CD4-positive, alpha-beta T cell treated with Interleukin-17A for 4 hours (primary cell): ENCODE data around the gene ZBTB3.
"Not testable (repeated sequence)": the region's sequence is repeated elsewhere in the genome, so short reads cannot be mapped to it uniquely, and the experiment has no call there.

ENCODE experiments used
- DNase-seq: peaks from one replicate; pipeline ENCODE4 v3.0.0-alpha.2; 2020; ENCODE audit warnings: mixed read lengths

The ZBTB3 gene

GRCh38 chr11:62753736-62754603 is at the start of gene ZBTB3:
Gene ZBTB3 (minus strand): TSS chr11:62754160. CDS start chr11:62753664, 496 bp downstream.
- DNase-seq = peak; percentile 98

GRCh38 chr11:62801071-62801470 is 47.1 kb upstream of the ZBTB3 start:
- DNase-seq = no peak

- DNase-seq = no peak
Observed at GRCh38 chr11:62799486-62799885, 45.5 kb upstream of the ZBTB3 start.

- no peak for DNase-seq
Observed at GRCh38 chr11:62796281-62796680, 42.3 kb upstream of the ZBTB3 start.

- no peak for DNase-seq
Observed at GRCh38 chr11:62794201-62794775, 40.3 kb upstream of the ZBTB3 start.

GRCh38 chr11:62792202-62792575 is 38.2 kb upstream of the ZBTB3 start:
- no peak for DNase-seq

GRCh38 chr11:62791501-62792201 is 37.7 kb upstream of the ZBTB3 start, which contains the start of gene TMEM223:
Gene TMEM223 (minus strand): TSS chr11:62792006. CDS start chr11:62791994, 12 bp downstream.
- peak; percentile 94 for DNase-seq

GRCh38 chr11:62789576-62789975 is 35.6 kb upstream of the ZBTB3 start:
- no peak for DNase-seq

GRCh38 chr11:62788991-62789390 is 35.0 kb upstream of the ZBTB3 start:
- DNase-seq = no peak

- peak; percentile 99 for DNase-seq
Observed at GRCh38 chr11:62787005-62787759, 33.2 kb upstream of the ZBTB3 start, which contains the start of gene TMEM179B. Gene TMEM179B (plus strand): TSS chr11:62787402. CDS start chr11:62787432, 30 bp downstream.

- peak; percentile 89 for DNase-seq
Observed at GRCh38 chr11:62786318-62787004, 32.5 kb upstream of the ZBTB3 start.

- no peak for DNase-seq
Observed at GRCh38 chr11:62782753-62783152, 28.8 kb upstream of the ZBTB3 start.

- no peak for DNase-seq
Observed at GRCh38 chr11:62778441-62778840, 24.5 kb upstream of the ZBTB3 start.

GRCh38 chr11:62777389-62777788 is 23.4 kb upstream of the ZBTB3 start:
- DNase-seq = no peak

- DNase-seq = no peak
Observed at GRCh38 chr11:62775646-62776045, 21.7 kb upstream of the ZBTB3 start.

- no peak for DNase-seq
Observed at GRCh38 chr11:62774407-62774806, 20.4 kb upstream of the ZBTB3 start.

- DNase-seq = peak; percentile 96
Observed at GRCh38 chr11:62771144-62772021, 17.4 kb upstream of the ZBTB3 start, which contains the start of gene TAF6L. Gene TAF6L (plus strand): TSS chr11:62771396. CDS start chr11:62775784, 4,388 bp downstream.

- no peak for DNase-seq
Observed at GRCh38 chr11:62770778-62771143, 16.8 kb upstream of the ZBTB3 start.

GRCh38 chr11:62760867-62761227 is 6.9 kb upstream of the ZBTB3 start:
- not testable (repeated sequence) for DNase-seq

GRCh38 chr11:62757846-62758788 is 4.2 kb upstream of the ZBTB3 start:
- DNase-seq = no peak
